ENCODE results near the gene LARGE1.

GRCh38 chr22:33300165-33300564 is 620.1 kb downstream of the LARGE1 start:
- TF ChIP-seq CTCF (IDR thresholded peaks at IDR 0.05) (no peak), ZFX (IDR thresholded peaks at IDR 0.05; ENCODE audit: borderline replicate concordance) (no peak)
